Tibial artery (tissue), 4 donors: ENCODE measurements around the gene MAGI3.

Source experiments
- DNase-seq, 2 donors: peaks; one replicate each; pipeline ENCODE4 v3.0.0-alpha.2; 2019
- H3K27ac ChIP-seq, 2 donors: fragments of 200-600 bp; sonication (generic) in 1 of 2; 1 replicate in 1 of 2; 2 replicates in 1 of 2; pipeline ENCODE4 v1.5.1; 2018 to 2019; ENCODE audit warnings: mild to moderate bottlenecking in 1 of 2
- H3K27me3 ChIP-seq, 2 donors: fragments of 200-600 bp; sonication (generic) in 1 of 2; one replicate each; pipeline versions ENCODE4 v1.5.1 to v1.6.0; 2016 to 2019
- H3K36me3 ChIP-seq, 3 donors: fragments of 200-600 bp; sonication (generic) in 2 of 3; one replicate each; pipeline ENCODE4 v1.5.1; 2016 to 2019; ENCODE audit warnings: mild to moderate bottlenecking in 2 of 3
- H3K4me1 ChIP-seq, 4 donors: fragments of 200-600 bp; sonication (generic) in 2 of 4; 1 replicate in 3 of 4; 2 replicates in 1 of 4; pipeline ENCODE4 v1.5.1; 2016 to 2019
- H3K4me3 ChIP-seq, 2 donors: fragments of 200-600 bp; sonication (generic) in 1 of 2; 1 replicate in 1 of 2; 2 replicates in 1 of 2; pipeline ENCODE4 v1.5.1; 2018 to 2019; ENCODE audit warnings: mild to moderate bottlenecking in 2 of 2
- H3K9me3 ChIP-seq, 3 donors: fragments of 200-600 bp; sonication (generic) in 1 of 3; one replicate each; pipeline ENCODE4 v1.5.1; 2016 to 2019
- CTCF ChIP-seq, 2 experiments: fragments of 200-600 bp in 1 of 2; fragments of 450-650 bp in 1 of 2; IDR thresholded peaks; one replicate each; pipeline ENCODE4 v1.5.1; 2017 to 2019; ENCODE audit warnings: antibody characterized with exemption in 2 of 2, mild to moderate bottlenecking in 1 of 2, moderate library complexity in 1 of 2
- intact Hi-C: fragments of 100-400 bp; cut with DNase I; formaldehyde crosslinking; loops from one replicate; pipeline ENCODE4 v1.15.0; 2023; ENCODE audit warnings: low total_unique reads

The MAGI3 gene

GRCh38 chr1:113429461-113430153 is 39.3 kb downstream of the MAGI3 start:
- DNase-seq: no peak
- Histone ChIP-seq H3K27ac (no peak overlapping the region), H3K9me3 (no peaks in the 10 kb centered on the region), H3K36me3 (no peaks in the 10 kb centered on the region), H3K27me3 (no peaks in the 10 kb centered on the region), H3K4me3 (no peak overlapping the region), H3K4me1 (peaks cover 0 to 20% (median 8%) of the 10 kb centered on the region in 4 donors)
- intact Hi-C loops: no loop called here
- TF ChIP-seq CTCF (IDR thresholded peaks at IDR 0.05): no peak

GRCh38 chr1:113433184-113433583 is 42.9 kb downstream of the MAGI3 start:
- Histone ChIP-seq H3K4me3 (no peak overlapping the region), H3K9me3 (no peaks in the 10 kb centered on the region), H3K4me1 (peaks cover 0 to 23% (median 8%) of the 10 kb centered on the region in 4 donors), H3K27me3 (no peaks in the 10 kb centered on the region), H3K27ac (no peak overlapping the region), H3K36me3 (no peaks in the 10 kb centered on the region)
- no peak for TF ChIP-seq CTCF (IDR thresholded peaks at IDR 0.05)
- DNase-seq: no peak
- intact Hi-C loops: no loop called here

- no peak overlapping the region for H3K27ac ChIP-seq
- no peaks in the 10 kb centered on the region for H3K36me3 ChIP-seq
- H3K4me3 ChIP-seq: no peak overlapping the region
- no peak for DNase-seq
- no peaks in the 10 kb centered on the region for H3K9me3 ChIP-seq
- intact Hi-C loops: no loop called here
- H3K27me3 ChIP-seq: no peaks in the 10 kb centered on the region
- H3K4me1 ChIP-seq: peaks cover 0 to 23% (median 8%) of the 10 kb centered on the region in 4 donors
- no peak for TF ChIP-seq CTCF (IDR thresholded peaks at IDR 0.05)
Measured at GRCh38 chr1:113434081-113434873, 44.0 kb downstream of the MAGI3 start.

GRCh38 chr1:113434874-113435175 is 44.5 kb downstream of the MAGI3 start:
- Histone ChIP-seq H3K36me3 (no peaks in the 10 kb centered on the region), H3K27ac (no peak overlapping the region), H3K4me3 (no peak overlapping the region), H3K4me1 (peaks cover 0 to 18% (median 5%) of the 10 kb centered on the region in 4 donors), H3K9me3 (no peaks in the 10 kb centered on the region), H3K27me3 (no peaks in the 10 kb centered on the region)
- TF ChIP-seq CTCF (IDR thresholded peaks at IDR 0.05): no peak
- DNase-seq: no peak
- intact Hi-C loops: no loop called here

GRCh38 chr1:113437554-113438341 is 47.4 kb downstream of the MAGI3 start:
- DNase-seq: no peak

More at GRCh38 chr1:113437554-113438341, 47.4 kb downstream of the MAGI3 start:
- no peaks in the 10 kb centered on the region for H3K36me3 ChIP-seq
- H3K27me3 ChIP-seq: no peaks in the 10 kb centered on the region
- intact Hi-C loops: no loop called here
- peaks cover 0 to 12% (median 2%) of the 10 kb centered on the region in 4 donors for H3K4me1 ChIP-seq
- H3K4me3 ChIP-seq: no peak overlapping the region
- H3K9me3 ChIP-seq: no peaks in the 10 kb centered on the region
- H3K27ac ChIP-seq: no peak overlapping the region
- no peak for TF ChIP-seq CTCF (IDR thresholded peaks at IDR 0.05)
